Testis (tissue), 3 donors: ENCODE results near the gene GPC4. TPM values are rescaled to one million over a fixed set of nuclear protein-coding genes. Genes with fewer than 3 reads are reported as not detected.
"Not testable (repeated sequence)": the region's sequence is repeated elsewhere in the genome, so short reads cannot be mapped to it uniquely, and the experiment has no call there.

Experiments used
- DNase-seq: peaks from one replicate; pipeline ENCODE4 v3.0.0-alpha.2; 2019
- H3K27ac ChIP-seq, 2 donors: fragments of 200-600 bp; sonication (generic); one replicate each; pipeline ENCODE4 v1.5.1; 2019
- H3K27me3 ChIP-seq: fragments of 200-600 bp; sonication (generic); one replicate; pipeline ENCODE4 v1.5.1; 2019
- H3K36me3 ChIP-seq: fragments of 200-600 bp; sonication (generic); one replicate; pipeline ENCODE4 v1.5.1; 2017; ENCODE audit warnings: low read depth; ENCODE audit errors: missing control alignments
- H3K4me1 ChIP-seq: fragments of 200-600 bp; sonication (generic); one replicate; pipeline ENCODE4 v1.5.1; 2019
- H3K4me3 ChIP-seq, 2 donors: fragments of 200-600 bp; sonication (generic); one replicate each; pipeline ENCODE4 v1.5.1; 2017 to 2019
- H3K9me3 ChIP-seq: fragments of 200-600 bp; sonication (generic); one replicate; pipeline ENCODE4 v1.5.1; 2017
- POLR2A ChIP-seq: fragments of 450-650 bp; IDR thresholded peaks from one replicate; pipeline ENCODE4 v1.6.1; 2017; ENCODE audit warnings: antibody characterized with exemption, mild to moderate bottlenecking, moderate library complexity
- WGBS, 2 donors: methylation state at CpG; one replicate each; pipeline ENCODE4 v1.1.5; 2018; 5-methylcytosine and 5-hydroxymethylcytosine counted together
- intact Hi-C: fragments of 100-400 bp; cut with DNase I; formaldehyde crosslinking; loops from one replicate; pipeline ENCODE4 v1.15.1; 2023; ENCODE audit warnings: low total_unique reads
- polyA plus RNA-seq: library from polyadenylated mRNA; stranded (reverse); fragments of 350-450 nt; fragmentation: Illumina TruSeq; extraction: RNeasy Lipid Tissue Mini Kit (QIAGEN cat#74804); gene quantifications from one replicate; pipeline ENCODE4 v1.2.3, GENCODE V29; 2014; ENCODE audit warnings: low read depth, low replicate concordance; ENCODE audit not compliant: insufficient read depth
- total RNA-seq, 2 donors: library from RNA; depleted of rRNA; stranded (reverse); fragments of >200 nt; gene quantifications; one replicate each; pipeline ENCODE4 v1.2.3, GENCODE V29; 2016
- TF ChIP-seq, protein P1 (sequence below), 3 experiments: fragments of 450-650 bp in 2 of 3; fragments of 200-600 bp in 1 of 3; sonication (generic) in 1 of 3; IDR thresholded peaks; one replicate each; pipeline ENCODE4 v1.5.1; 2016 to 2019; ENCODE audit warnings: antibody characterized with exemption in 3 of 3, mild to moderate bottlenecking in 2 of 3, moderate library complexity in 1 of 3

GPC4 gene
- total and polyA plus RNA-seq, 3 donors from 2014 or later: 13.8 to 17.8 (median 15.9) TPM

DNA sequence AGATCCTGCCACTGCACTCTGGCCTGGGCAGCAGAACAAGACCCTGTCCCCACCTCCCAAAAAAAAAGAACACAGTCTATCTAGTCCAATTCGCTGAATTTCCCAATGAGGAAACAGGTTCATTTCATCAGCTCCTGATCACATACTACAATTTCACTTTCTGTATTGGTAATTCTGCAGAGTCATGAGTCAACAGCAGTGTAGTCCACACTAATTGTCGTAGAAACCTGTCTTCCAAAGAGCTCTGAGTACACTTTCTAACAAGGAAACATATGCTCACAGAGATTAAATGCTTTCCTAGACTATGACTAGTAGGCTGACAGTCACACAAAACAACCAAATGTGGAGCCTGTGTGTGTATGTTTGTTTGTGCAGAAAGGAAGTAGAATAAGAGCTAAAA is 91.9 kb downstream of the GPC4 start:
- Histone ChIP-seq H3K27ac (no peak overlapping the region), H3K4me1 (no peaks in the 10 kb centered on the region), H3K27me3 (no peaks in the 10 kb centered on the region), H3K9me3 (no peaks in the 10 kb centered on the region), H3K36me3 (no peaks in the 10 kb centered on the region), H3K4me3 (no peak overlapping the region)
- TF ChIP-seq, protein P1, sequence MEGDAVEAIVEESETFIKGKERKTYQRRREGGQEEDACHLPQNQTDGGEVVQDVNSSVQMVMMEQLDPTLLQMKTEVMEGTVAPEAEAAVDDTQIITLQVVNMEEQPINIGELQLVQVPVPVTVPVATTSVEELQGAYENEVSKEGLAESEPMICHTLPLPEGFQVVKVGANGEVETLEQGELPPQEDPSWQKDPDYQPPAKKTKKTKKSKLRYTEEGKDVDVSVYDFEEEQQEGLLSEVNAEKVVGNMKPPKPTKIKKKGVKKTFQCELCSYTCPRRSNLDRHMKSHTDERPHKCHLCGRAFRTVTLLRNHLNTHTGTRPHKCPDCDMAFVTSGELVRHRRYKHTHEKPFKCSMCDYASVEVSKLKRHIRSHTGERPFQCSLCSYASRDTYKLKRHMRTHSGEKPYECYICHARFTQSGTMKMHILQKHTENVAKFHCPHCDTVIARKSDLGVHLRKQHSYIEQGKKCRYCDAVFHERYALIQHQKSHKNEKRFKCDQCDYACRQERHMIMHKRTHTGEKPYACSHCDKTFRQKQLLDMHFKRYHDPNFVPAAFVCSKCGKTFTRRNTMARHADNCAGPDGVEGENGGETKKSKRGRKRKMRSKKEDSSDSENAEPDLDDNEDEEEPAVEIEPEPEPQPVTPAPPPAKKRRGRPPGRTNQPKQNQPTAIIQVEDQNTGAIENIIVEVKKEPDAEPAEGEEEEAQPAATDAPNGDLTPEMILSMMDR (IDR thresholded peaks at IDR 0.05): no peak
- DNase-seq: no peak
- intact Hi-C loops: no loop called here
- WGBS, 2 donors: 83 to 96% methylated on average over 2 of the region's 2 CpGs

DNA sequence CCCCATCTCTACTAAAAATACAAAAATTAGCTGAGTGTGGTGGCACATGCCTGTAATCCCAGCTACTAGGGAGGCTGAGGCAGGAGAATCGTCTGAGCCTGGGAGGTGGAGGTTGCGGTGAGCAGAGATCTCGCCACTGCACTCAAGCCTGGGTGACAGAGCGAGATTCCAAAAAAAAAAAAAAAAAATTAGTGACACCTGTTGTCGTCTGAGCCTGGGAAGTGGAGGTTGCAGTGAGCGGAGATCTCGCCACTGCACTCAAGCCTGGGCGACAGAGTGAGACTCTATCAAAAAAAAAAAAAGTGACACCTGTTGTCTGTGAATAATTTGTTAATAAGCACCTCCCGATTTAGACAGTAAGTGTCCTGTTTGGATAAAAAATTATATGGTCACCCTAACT is 93.0 kb downstream of the GPC4 start:
- H3K4me1 ChIP-seq, DNase-seq, H3K9me3 ChIP-seq, H3K27ac ChIP-seq, intact Hi-C loops, H3K36me3 ChIP-seq, H3K4me3 ChIP-seq, H3K27me3 ChIP-seq: not testable (repeated sequence)
- 86 to 97% methylated on average over 8 to 9 of the region's 9 CpGs for WGBS, 2 donors

DNA sequence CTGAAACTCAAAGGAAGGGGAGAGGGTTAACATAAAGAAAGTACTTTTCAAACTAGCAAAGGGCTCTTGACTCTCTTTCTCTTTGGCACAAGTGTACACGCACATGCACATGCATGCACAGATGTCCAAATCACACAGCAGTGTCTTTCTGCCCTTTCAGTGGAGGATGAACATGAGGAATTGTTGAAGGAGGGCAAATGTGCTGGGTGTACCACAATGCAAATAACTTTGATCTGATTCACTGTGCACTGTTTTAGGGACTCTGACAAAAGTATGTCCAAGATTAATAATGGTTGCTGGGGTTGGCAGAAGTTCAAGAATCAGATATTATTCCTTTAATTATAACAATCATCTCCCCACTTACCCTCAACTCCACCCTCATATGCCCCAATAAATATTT is 93.8 kb downstream of the GPC4 start:
- WGBS, 2 donors: 80 to 82% methylated on average over 1 of the region's 1 CpG
- no peak for DNase-seq
- Histone ChIP-seq H3K27ac (no peak overlapping the region), H3K27me3 (no peaks in the 10 kb centered on the region), H3K36me3 (no peaks in the 10 kb centered on the region), H3K4me1 (no peaks in the 10 kb centered on the region), H3K9me3 (no peaks in the 10 kb centered on the region), H3K4me3 (no peak overlapping the region)
- TF ChIP-seq POLR2A: no peak
- TF ChIP-seq, protein P1 (IDR thresholded peaks at IDR 0.05): no peak
- intact Hi-C loops: no loop called here

DNA sequence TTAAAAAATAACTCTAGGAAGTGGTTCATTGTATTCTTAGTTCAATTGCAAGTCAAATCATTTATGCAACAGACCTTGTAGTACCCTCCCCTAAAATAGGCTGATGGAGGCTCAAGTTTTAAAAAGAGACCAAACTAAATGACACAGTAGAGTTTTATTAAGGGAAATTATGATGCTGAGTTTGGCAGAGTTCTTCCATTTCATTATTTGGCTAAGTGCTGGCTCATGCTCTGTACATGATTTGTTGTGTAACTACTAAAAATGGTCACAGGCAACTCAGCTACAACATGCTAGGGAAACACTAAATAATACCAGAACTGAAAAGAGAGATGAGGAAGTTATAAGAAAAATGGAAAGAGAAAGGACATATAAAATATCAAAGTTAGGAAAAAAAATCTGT is 101.0 kb downstream of the GPC4 start:
- no peak overlapping the region for H3K27ac ChIP-seq
- no peak overlapping the region for H3K4me3 ChIP-seq
- intact Hi-C loops: no loop called here
- no peaks in the 10 kb centered on the region for H3K9me3 ChIP-seq
- DNase-seq: no peak
- H3K27me3 ChIP-seq: no peaks in the 10 kb centered on the region
- no peaks in the 10 kb centered on the region for H3K4me1 ChIP-seq
- TF ChIP-seq POLR2A: no peak
- TF ChIP-seq, protein P1 (IDR thresholded peaks at IDR 0.05): no peak
- H3K36me3 ChIP-seq: no peaks in the 10 kb centered on the region

DNA sequence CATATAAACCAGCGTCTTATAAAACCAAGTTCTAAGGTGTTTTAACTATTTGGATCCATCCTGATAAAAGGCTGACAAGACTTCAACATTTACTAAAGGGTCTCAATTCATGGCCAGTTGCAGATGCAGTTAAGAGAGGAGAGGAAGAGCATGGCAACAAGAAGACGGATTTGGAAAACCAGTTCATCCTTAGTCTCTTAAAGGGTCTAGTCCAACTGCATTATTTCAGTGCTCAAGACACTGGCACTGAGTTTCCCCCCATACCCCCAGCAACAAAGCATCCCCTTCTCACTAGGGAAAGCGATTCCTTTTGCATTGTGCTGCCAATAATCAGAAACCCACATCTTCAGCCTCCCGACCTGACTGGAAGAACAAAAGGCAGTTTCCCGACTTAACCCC is 106.8 kb downstream of the GPC4 start:
- Histone ChIP-seq H3K4me3 (no peak overlapping the region), H3K9me3 (no peaks in the 10 kb centered on the region), H3K27me3 (no peaks in the 10 kb centered on the region), H3K4me1 (no peaks in the 10 kb centered on the region), H3K27ac (no peak overlapping the region), H3K36me3 (no peaks in the 10 kb centered on the region)
- no peak for TF ChIP-seq POLR2A
- TF ChIP-seq, protein P1 (IDR thresholded peaks at IDR 0.05): no peak
- intact Hi-C loops: no loop called here
- 86 to 95% methylated on average over 3 to 5 of the region's 5 CpGs for WGBS, 2 donors
- no peak for DNase-seq
